Esophagus muscularis mucosa (tissue), 4 donors: ENCODE data around the gene ATP5PD. TPM values are rescaled to one million over a fixed set of nuclear protein-coding genes. Genes with fewer than 3 reads are reported as not detected.

Experiments
- DNase-seq: peaks from one replicate; pipeline ENCODE4 v3.0.0-alpha.2; 2017; ENCODE audit errors: extremely low spot score
- H3K27ac ChIP-seq, 4 donors: fragments of 200-600 bp; sonication (generic); replicated peaks in 1 of 4; 1 replicate in 3 of 4; 2 replicates in 1 of 4; pipeline ENCODE4 v1.5.1; 2016 to 2019; ENCODE audit warnings: mild to moderate bottlenecking in 1 of 4
- H3K27me3 ChIP-seq, 4 donors: fragments of 200-600 bp; sonication (generic); one replicate each; pipeline versions ENCODE4 v1.5.1 to v1.6.0; 2016 to 2019
- H3K36me3 ChIP-seq, 4 donors: fragments of 200-600 bp; sonication (generic); one replicate each; pipeline ENCODE4 v1.5.1; 2016 to 2019
- H3K4me1 ChIP-seq, 4 donors: fragments of 200-600 bp; sonication (generic); one replicate each; pipeline ENCODE4 v1.5.1; 2016 to 2019
- H3K4me3 ChIP-seq, 4 donors: fragments of 200-600 bp; sonication (generic); 1 replicate in 2 of 4; 2 replicates in 2 of 4; pipeline ENCODE4 v1.5.1; 2016 to 2019; ENCODE audit warnings: mild to moderate bottlenecking in 4 of 4, moderate library complexity in 1 of 4
- H3K9me3 ChIP-seq, 4 donors: fragments of 200-600 bp; sonication (generic); 1 replicate in 3 of 4; 2 replicates in 1 of 4; pipeline ENCODE4 v1.5.1; 2016 to 2019
- EP300 ChIP-seq: sonication (generic); formaldehyde crosslinking; IDR thresholded peaks from one replicate; pipeline ENCODE4 v1.6.1; 2017; ENCODE audit warnings: antibody characterized with exemption
- POLR2A ChIP-seq: fragments of 450-650 bp; IDR thresholded peaks from one replicate; pipeline ENCODE4 v1.6.1; 2017; ENCODE audit warnings: antibody characterized with exemption, moderate library complexity, mild to moderate bottlenecking, low read depth
- POLR2AphosphoS5 ChIP-seq, 2 donors: sonication (generic); formaldehyde crosslinking; IDR thresholded peaks; one replicate each; pipeline ENCODE4 v1.6.1; 2017; ENCODE audit warnings: antibody characterized with exemption in 2 of 2
- WGBS: methylation state at CpG from one replicate; pipeline ENCODE4 v1.1.5; 2018; 5-methylcytosine and 5-hydroxymethylcytosine counted together
- intact Hi-C: fragments of 100-400 bp; cut with DNase I; formaldehyde crosslinking; loops from one replicate; pipeline ENCODE4 v1.15.1; 2023
- total RNA-seq, 4 donors: library from RNA; depleted of rRNA; stranded (reverse); fragments of >200 nt; gene quantifications; one replicate each; pipeline versions ENCODE4 v1.1.0 to v1.2.1, GENCODE V29; 2016
- TF ChIP-seq, protein P1 (sequence below), 3 experiments: fragments of 200-600 bp in 2 of 3; fragments of 450-650 bp in 1 of 3; sonication (generic) in 2 of 3; IDR thresholded peaks; one replicate each; pipeline ENCODE4 v1.5.1; 2017 to 2019; ENCODE audit warnings: antibody characterized with exemption in 3 of 3, mild to moderate bottlenecking in 2 of 3, moderate library complexity in 1 of 3

Gene ATP5PD
- total RNA-seq, 4 donors from 2014 or later, result 202 to 388 (median 256) TPM

DNA sequence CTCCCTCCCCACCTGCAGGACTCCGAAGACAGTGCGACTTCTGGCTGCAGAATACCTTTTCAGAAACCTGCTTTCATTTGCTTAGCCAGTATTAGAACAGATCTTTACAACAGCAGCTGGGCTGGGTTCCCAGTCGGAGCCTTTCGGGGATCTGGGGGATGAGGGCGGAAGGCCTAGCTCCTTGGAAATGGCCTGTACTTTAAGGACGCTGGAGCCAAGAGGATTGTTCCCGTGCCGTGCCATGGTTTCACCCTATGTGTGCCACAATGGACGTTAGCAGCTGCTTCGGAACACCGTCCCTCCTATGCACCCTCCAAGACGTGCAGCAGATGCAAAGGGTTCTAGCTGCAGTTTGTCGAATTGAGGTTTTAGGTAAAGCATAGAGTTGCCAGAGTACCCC lies 16.4 kb upstream of the ATP5PD start:
- no peak overlapping the region for H3K27ac ChIP-seq
- DNase-seq, result no peak
- no peak overlapping the region for H3K4me3 ChIP-seq
- TF ChIP-seq, protein P1, sequence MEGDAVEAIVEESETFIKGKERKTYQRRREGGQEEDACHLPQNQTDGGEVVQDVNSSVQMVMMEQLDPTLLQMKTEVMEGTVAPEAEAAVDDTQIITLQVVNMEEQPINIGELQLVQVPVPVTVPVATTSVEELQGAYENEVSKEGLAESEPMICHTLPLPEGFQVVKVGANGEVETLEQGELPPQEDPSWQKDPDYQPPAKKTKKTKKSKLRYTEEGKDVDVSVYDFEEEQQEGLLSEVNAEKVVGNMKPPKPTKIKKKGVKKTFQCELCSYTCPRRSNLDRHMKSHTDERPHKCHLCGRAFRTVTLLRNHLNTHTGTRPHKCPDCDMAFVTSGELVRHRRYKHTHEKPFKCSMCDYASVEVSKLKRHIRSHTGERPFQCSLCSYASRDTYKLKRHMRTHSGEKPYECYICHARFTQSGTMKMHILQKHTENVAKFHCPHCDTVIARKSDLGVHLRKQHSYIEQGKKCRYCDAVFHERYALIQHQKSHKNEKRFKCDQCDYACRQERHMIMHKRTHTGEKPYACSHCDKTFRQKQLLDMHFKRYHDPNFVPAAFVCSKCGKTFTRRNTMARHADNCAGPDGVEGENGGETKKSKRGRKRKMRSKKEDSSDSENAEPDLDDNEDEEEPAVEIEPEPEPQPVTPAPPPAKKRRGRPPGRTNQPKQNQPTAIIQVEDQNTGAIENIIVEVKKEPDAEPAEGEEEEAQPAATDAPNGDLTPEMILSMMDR (IDR thresholded peaks at IDR 0.05), result no peak
- no peak for TF ChIP-seq EP300
- TF ChIP-seq POLR2AphosphoS5 (IDR thresholded peaks at IDR 0.05), result no peak
- no peak for TF ChIP-seq POLR2A
- H3K36me3 ChIP-seq, result peaks cover 38 to 58% (median 51%) of the 10 kb centered on the region in 4 donors
- H3K27me3 ChIP-seq, result no peaks in the 10 kb centered on the region
- H3K4me1 ChIP-seq, result peaks cover 10 to 18% (median 16%) of the 10 kb centered on the region in 4 donors
- H3K9me3 ChIP-seq, result no peaks in the 10 kb centered on the region
- WGBS, result 94% methylated on average over 8 of the region's 13 CpGs
- intact Hi-C loops, result loop anchor here (5.0 kb wide), 1 partner anchor 139 kb away; no protein-coding TSS in a partner anchor

GRCh38 chr17:75061618-75062017 lies 14.8 kb upstream of the ATP5PD start:
- peak overlapping the region in 2 of 4 donors; percentile 69 to 72 for H3K27ac ChIP-seq

DNA sequence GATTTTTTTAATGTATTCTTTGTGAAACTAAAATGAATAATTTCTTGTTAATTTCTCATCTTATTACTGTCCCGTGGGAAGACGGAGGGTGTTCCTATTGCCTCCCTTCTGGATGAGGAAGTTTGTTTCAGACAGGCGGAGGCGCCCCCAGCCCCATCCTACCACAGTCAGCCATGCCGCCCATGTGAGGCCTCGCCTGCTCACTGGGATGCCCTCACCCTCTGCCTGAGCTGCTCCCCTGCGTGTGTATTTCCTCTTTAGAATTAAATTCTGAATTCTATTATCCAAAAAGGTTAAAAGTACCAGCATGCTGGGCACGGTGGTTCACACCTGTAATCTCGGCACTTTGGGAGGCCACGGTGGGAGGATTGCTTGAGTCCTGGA lies 14.3 kb upstream of the ATP5PD start:
- H3K27ac ChIP-seq, result peak overlapping the region; percentile 69 to 85 (median 76)
- H3K27me3 ChIP-seq, result no peaks in the 10 kb centered on the region
- no peak overlapping the region for H3K4me3 ChIP-seq
- H3K36me3 ChIP-seq, result peaks cover 38 to 79% (median 56%) of the 10 kb centered on the region in 4 donors
- TF ChIP-seq, protein P1 (IDR thresholded peaks at IDR 0.05), result no peak
- TF ChIP-seq POLR2AphosphoS5 (IDR thresholded peaks at IDR 0.05), result no peak
- no peak for TF ChIP-seq POLR2A
- TF ChIP-seq EP300, result no peak
- intact Hi-C loops, result loop anchor here (5.0 kb wide), 1 partner anchor 141 kb away; no protein-coding TSS in a partner anchor
- peaks cover 10 to 18% (median 16%) of the 10 kb centered on the region in 4 donors for H3K4me1 ChIP-seq
- WGBS, result 91% methylated on average over 10 of the region's 10 CpGs
- no peak for DNase-seq
- no peaks in the 10 kb centered on the region for H3K9me3 ChIP-seq

More at GRCh38 chr17:75061618-75062017, 14.8 kb upstream of the ATP5PD start:
- Histone ChIP-seq H3K9me3 (no peaks in the 10 kb centered on the region), H3K36me3 (peaks cover 38 to 74% (median 56%) of the 10 kb centered on the region in 4 donors), H3K4me1 (peaks cover 10 to 18% (median 16%) of the 10 kb centered on the region in 4 donors), H3K4me3 (no peak overlapping the region), H3K27me3 (no peaks in the 10 kb centered on the region)
- no peak for TF ChIP-seq POLR2AphosphoS5 (IDR thresholded peaks at IDR 0.05)
- TF ChIP-seq EP300, result no peak
- TF ChIP-seq POLR2A, result no peak
- TF ChIP-seq, protein P1 (IDR thresholded peaks at IDR 0.05), result no peak
- no peak for DNase-seq
- intact Hi-C loops, result loop anchor here (5.0 kb wide), 1 partner anchor 141 kb away; no protein-coding TSS in a partner anchor
- 79% methylated on average over 6 of the region's 8 CpGs for WGBS

DNA sequence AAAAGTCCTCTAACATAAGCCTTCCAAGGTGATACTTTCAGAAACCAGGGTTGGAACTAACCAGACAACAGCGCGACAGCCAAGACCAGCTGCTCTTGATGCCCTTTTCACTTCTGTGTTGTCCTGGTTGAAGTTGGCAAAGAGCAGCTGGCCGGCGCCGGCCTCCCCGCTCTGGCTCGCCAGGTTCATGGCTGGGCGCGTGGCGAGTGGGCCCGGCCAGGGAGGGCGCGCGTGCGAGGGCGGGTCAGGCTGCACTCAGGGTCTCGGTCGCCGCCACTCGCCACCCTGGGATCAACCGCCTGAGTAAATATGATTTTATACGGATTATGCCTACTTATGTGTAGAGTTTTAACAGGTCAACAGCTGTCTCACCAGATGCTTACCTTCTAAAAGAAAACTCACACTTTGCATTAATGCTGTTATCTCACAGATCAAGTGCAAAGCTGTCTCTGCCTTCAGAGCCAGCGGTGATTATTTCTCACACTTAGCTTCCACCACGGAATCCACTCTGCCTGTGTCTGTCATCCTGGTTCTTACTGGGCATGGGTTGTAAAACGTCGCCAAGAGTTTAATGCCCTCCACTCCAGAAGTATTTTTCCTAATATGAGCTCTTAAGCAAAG lies 13.8 kb upstream of the ATP5PD start:
- peaks cover 38 to 82% (median 55%) of the 10 kb centered on the region in 4 donors for H3K36me3 ChIP-seq
- no peaks in the 10 kb centered on the region for H3K27me3 ChIP-seq
- H3K9me3 ChIP-seq, result no peaks in the 10 kb centered on the region
- WGBS, result 89% methylated on average over 26 of the region's 26 CpGs
- intact Hi-C loops, result loop anchor here (5.0 kb wide), 1 partner anchor 142 kb away; no protein-coding TSS in a partner anchor
- peak overlapping the region; percentile 69 to 85 (median 76) for H3K27ac ChIP-seq
- H3K4me1 ChIP-seq, result peaks cover 10 to 18% (median 16%) of the 10 kb centered on the region in 4 donors
- TF ChIP-seq EP300 (no peak), POLR2AphosphoS5 (IDR thresholded peaks at IDR 0.05) (no peak), POLR2A (no peak)
- TF ChIP-seq, protein P1 (IDR thresholded peaks at IDR 0.05), result no peak
- no peak for DNase-seq
- H3K4me3 ChIP-seq, result no peak overlapping the region
